ENCODE results near the gene KPNA1.

DNA sequence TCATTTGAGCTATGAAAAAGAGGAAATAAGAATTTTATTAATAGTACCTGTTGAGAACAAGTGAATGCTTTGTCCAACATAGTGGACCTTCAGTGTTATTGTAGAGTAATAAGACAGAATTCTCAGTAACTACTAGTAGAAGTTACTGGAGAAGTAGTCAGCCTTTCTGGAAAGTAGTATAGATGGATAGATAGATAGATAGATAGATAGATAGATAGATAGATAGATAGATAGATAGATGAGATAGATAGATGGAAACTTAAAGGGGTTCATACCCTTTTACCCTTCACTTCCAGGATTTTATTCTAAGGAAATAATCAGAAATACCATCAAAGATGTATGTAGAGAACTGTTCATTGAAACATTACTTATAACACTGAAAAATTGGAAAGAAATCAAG, 125.5 kb downstream of the KPNA1 start:
- TF ChIP-seq, protein P1, sequence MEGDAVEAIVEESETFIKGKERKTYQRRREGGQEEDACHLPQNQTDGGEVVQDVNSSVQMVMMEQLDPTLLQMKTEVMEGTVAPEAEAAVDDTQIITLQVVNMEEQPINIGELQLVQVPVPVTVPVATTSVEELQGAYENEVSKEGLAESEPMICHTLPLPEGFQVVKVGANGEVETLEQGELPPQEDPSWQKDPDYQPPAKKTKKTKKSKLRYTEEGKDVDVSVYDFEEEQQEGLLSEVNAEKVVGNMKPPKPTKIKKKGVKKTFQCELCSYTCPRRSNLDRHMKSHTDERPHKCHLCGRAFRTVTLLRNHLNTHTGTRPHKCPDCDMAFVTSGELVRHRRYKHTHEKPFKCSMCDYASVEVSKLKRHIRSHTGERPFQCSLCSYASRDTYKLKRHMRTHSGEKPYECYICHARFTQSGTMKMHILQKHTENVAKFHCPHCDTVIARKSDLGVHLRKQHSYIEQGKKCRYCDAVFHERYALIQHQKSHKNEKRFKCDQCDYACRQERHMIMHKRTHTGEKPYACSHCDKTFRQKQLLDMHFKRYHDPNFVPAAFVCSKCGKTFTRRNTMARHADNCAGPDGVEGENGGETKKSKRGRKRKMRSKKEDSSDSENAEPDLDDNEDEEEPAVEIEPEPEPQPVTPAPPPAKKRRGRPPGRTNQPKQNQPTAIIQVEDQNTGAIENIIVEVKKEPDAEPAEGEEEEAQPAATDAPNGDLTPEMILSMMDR (IDR thresholded peaks at IDR 0.05), result no peak
- no peak for TF ChIP-seq EP300 (IDR thresholded peaks at IDR 0.05)
- no peak for TF ChIP-seq POLR2A (IDR thresholded peaks at IDR 0.05)

All from ovary (tissue), 3 donors.